Heart left ventricle (tissue), 16 donors: ENCODE results near the gene IRAK2. TPM values are rescaled to one million over a fixed set of nuclear protein-coding genes. Genes with fewer than 3 reads are reported as not detected.

ENCODE experiments used
- ATAC-seq, 4 donors: fragments of 200-7000 bp; cut with Tn5 transposase; one replicate each; pipeline ENCODE4 v1.9.1; 2020 to 2022; ENCODE audit warnings: moderate library complexity in 4 of 4, mild to moderate bottlenecking in 3 of 4, moderate number of reproducible peaks in 1 of 4
- DNase-seq, 5 donors: peaks; one replicate each; pipeline ENCODE4 v3.0.0-alpha.2; 2020
- H3K27ac ChIP-seq, 12 donors: fragments of 200-600 bp; sonication (generic) in 4 of 12; one replicate each; pipeline versions ENCODE4 v1.5.0 to v1.8.0; 2016 to 2022; ENCODE audit warnings: mild to moderate bottlenecking in 2 of 12
- H3K27me3 ChIP-seq, 9 donors: fragments of 200-600 bp; sonication (generic) in 2 of 9; one replicate each; pipeline versions ENCODE4 v1.5.1 to v1.8.0; 2016 to 2022; ENCODE audit warnings: mild to moderate bottlenecking in 3 of 9
- H3K36me3 ChIP-seq, 9 donors: fragments of 200-600 bp; sonication (generic) in 2 of 9; one replicate each; pipeline versions ENCODE4 v1.5.0 to v1.8.0; 2018 to 2022; ENCODE audit warnings: mild to moderate bottlenecking in 2 of 9
- H3K4me1 ChIP-seq, 12 donors: fragments of 200-600 bp; sonication (generic) in 4 of 12; one replicate each; pipeline versions ENCODE4 v1.5.0 to v1.8.0; 2016 to 2022; ENCODE audit warnings: mild to moderate bottlenecking in 3 of 12
- H3K4me3 ChIP-seq, 12 donors: fragments of 200-600 bp; sonication (generic) in 4 of 12; one replicate each; pipeline versions ENCODE4 v1.5.0 to v1.8.0; 2017 to 2022; ENCODE audit warnings: mild to moderate bottlenecking in 9 of 12, moderate library complexity in 4 of 12
- H3K9me3 ChIP-seq, 12 donors: fragments of 200-600 bp; sonication (generic) in 4 of 12; one replicate each; pipeline versions ENCODE4 v1.5.0 to v1.8.0; 2016 to 2022; ENCODE audit warnings: mild to moderate bottlenecking in 1 of 12
- CTCF ChIP-seq, 12 donors: fragments of 200-600 bp; sonication (generic) in 4 of 12; IDR thresholded peaks; one replicate each; pipeline versions ENCODE4 v1.5.0 to v1.8.0; 2018 to 2022; ENCODE audit warnings: antibody characterized with exemption in 12 of 12, mild to moderate bottlenecking in 5 of 12
- POLR2A ChIP-seq, 2 donors: fragments of 450-650 bp; IDR thresholded peaks; one replicate each; pipeline ENCODE4 v1.6.1; 2017; ENCODE audit warnings: antibody characterized with exemption in 2 of 2, mild to moderate bottlenecking in 2 of 2, moderate library complexity in 2 of 2
- WGBS, 4 donors: extraction: QIAGEN DNeasy Blood & Tissue Kit in 2 of 4; methylation state at CpG; one replicate each; pipeline versions ENCODE4 v1.1.5 to v1.1.7; 2013 to 2018; 5-methylcytosine and 5-hydroxymethylcytosine counted together
- intact Hi-C, 10 donors: fragments of 100-400 bp; cut with DNase I; formaldehyde crosslinking; loops; one replicate each; pipeline versions ENCODE4 v1.11.1 to v1.14.2; 2022
- long read RNA-seq, 3 donors: library from polyadenylated mRNA; unstranded; transcript quantifications; one replicate each; pipeline ENCODE4 v2.0.0, GENCODE V29; 2020 to 2021
- polyA plus RNA-seq, 2 donors: library from polyadenylated mRNA; stranded (reverse); fragments of 200-250 nt; gene quantifications; one replicate each; pipeline ENCODE4 v1.2.3, GENCODE V29; 2013
- total RNA-seq, 9 donors: library from RNA; depleted of rRNA in 2 of 9; stranded (reverse); fragments of >200 nt in 2 of 9; fragmentation: NEBNext Ultra II Directional in 3 of 9; extraction: Animal tissue kit (Norgen Biotek cat#: 25700) in 3 of 9; gene quantifications; one replicate each; pipeline versions ENCODE4 v1.1.0 to v1.2.4, GENCODE V29; 2016 to 2023
- donor health status: ischemic (EF 13 %, LVEDD 7.1; RV severe dilation, severe dysfunction).
- donor health status: healthy with polysubstance abuse.
- donor health status: DM: no; HTN: yes; CAD: no.
- donor health status: DM: no; HTN: no; CAD: no.
- donor health status: ischemic (EF 25% LVEDD 6.9; RV normal size, moderate dysfunction).
- donor health status: ischemic (EF 25% LVEDD 5.7; RV mildly dilated, moderate dysfunction).
- donor health status: healthy.
- donor health status: DM: yes; HTN: yes; CAD: no.
- donor health status: ischemic (EF 35%, LVEDD 5.7; RV mildly dilated, moderate dysfunction).
- donor health status: nonischemic (EF 11% LVEDD 7.7; RV severe dilation, severe dysfunction).
- donor health status: DM: yes; HTN: yes; CAD: no.
- donor health status: PGD.
- donor health status: ischemic (EF 29% LVEDD 5.4; RV normal size, mild dysfunction).
- donor health status: nonischemic (EF 23%, LVEDD 6.1; RV moderate dilation, normal function).

Gene IRAK2
- total RNA-seq (1 to 10 TPM in 7 of 9 donors, under 1 TPM in 2; 0.70 to 6.3 (median 1.5) TPM), polyA plus RNA-seq (1 to 10 TPM in 1 of 2 donors, under 1 TPM in 1; 0.46 to 1.4 TPM)
- long read RNA-seq, donor 1, partial matches to known transcripts = 0 of 2 reads
- long read RNA-seq, donor 1, other reads (novel, unspliced or antisense) = 2 of 2 reads
- long read RNA-seq, donor 2 = 0 reads
- long read RNA-seq, donor 3, partial matches to known transcripts = 0 of 1 reads
- long read RNA-seq, donor 3, other reads (novel, unspliced or antisense) = 0 of 1 reads

- Histone ChIP-seq H3K27me3 (no peaks in the 10 kb centered on the region), H3K27ac (peak within 1 kb of the TSS in 8 of 12 donors; percentile 43 to 85 (median 75)), H3K4me1 (peaks cover 0 to 16% (median 0%) of the 10 kb centered on the region in 12 donors), H3K36me3 (no peaks in the 10 kb centered on the region), H3K9me3 (peaks cover 0 to 11% (median 2%) of the 10 kb centered on the region in 12 donors), H3K4me3 (peak within 1 kb of the TSS; percentile 76 to 98 (median 88))
- ATAC-seq (peak; percentile 67 to 97 (median 94)), DNase-seq (peak; percentile 76 to 88 (median 80))
- intact Hi-C loops = loop anchor here in 7 of 10 donors (2.0 to 10.0 kb wide), 3 partner anchors 58 to 60 kb away; no protein-coding TSS in a partner anchor
- 3 to 22% (median 5%) methylated on average over 15 to 76 of the region's 76 CpGs for WGBS, 4 donors
- TF ChIP-seq CTCF (IDR thresholded peaks at IDR 0.05) = peak; percentile 87 to 99 (median 96)
- TF ChIP-seq POLR2A (IDR thresholded peaks at IDR 0.05) = peak in 1 of 2 donors; percentile 52
These were observed at the start of gene IRAK2 for GRCh38 chr3:10164546-10165393. IRAK2 (plus strand) TSS chr3:10164919; CDS start chr3:10164955, 36 bp downstream.

GRCh38 chr3:10115326-10116137 is 49.2 kb upstream of the IRAK2 start, which contains the start of gene BRK1:
BRK1 (plus strand) TSS chr3:10115675; CDS start chr3:10115702, 27 bp downstream.
- 0 to 1% (median 1%) methylated on average over 46 to 54 of the region's 54 CpGs for WGBS, 4 donors
- Histone ChIP-seq H3K9me3 (no peaks in the 10 kb centered on the region), H3K4me3 (peak within 1 kb of the TSS; percentile 60 to 97 (median 92)), H3K36me3 (peaks cover 0 to 24% (median 7%) of the 10 kb centered on the region in 9 donors), H3K27me3 (no peaks in the 10 kb centered on the region), H3K4me1 (peaks cover 0 to 49% (median 30%) of the 10 kb centered on the region in 12 donors), H3K27ac (peak within 1 kb of the TSS; percentile 35 to 89 (median 84))
- intact Hi-C loops = loop anchor here in 4 of 10 donors (2.0 to 10.0 kb wide), 3 partner anchors 89 to 171 kb away; partner anchors contain the start of gene FANCD2 (in 3 of the 4)
- peak; percentile 100 for ATAC-seq
- peak; percentile 94 to 98 (median 97) for DNase-seq
- TF ChIP-seq CTCF (IDR thresholded peaks at IDR 0.05) = no peak
- TF ChIP-seq POLR2A (IDR thresholded peaks at IDR 0.05) = peak; percentile 44 to 94

GRCh38 chr3:10116138-10116460 is 48.6 kb upstream of the IRAK2 start:
- DNase-seq (no peak), ATAC-seq (peak in 2 of 4 donors; percentile 8 to 19)
- 0 to 2% (median 0%) methylated on average over 10 of the region's 10 CpGs for WGBS, 4 donors
- H3K4me1 ChIP-seq = peaks cover 0 to 54% (median 30%) of the 10 kb centered on the region in 12 donors
- H3K4me3 ChIP-seq = peak overlapping the region; percentile 60 to 97 (median 92)
- TF ChIP-seq CTCF (IDR thresholded peaks at IDR 0.05) = no peak
- no peak for TF ChIP-seq POLR2A (IDR thresholded peaks at IDR 0.05)
- no peaks in the 10 kb centered on the region for H3K9me3 ChIP-seq
- peaks cover 0 to 27% (median 7%) of the 10 kb centered on the region in 9 donors for H3K36me3 ChIP-seq
- intact Hi-C loops = loop anchor here in 4 of 10 donors (2.0 to 10.0 kb wide), 3 partner anchors 89 to 171 kb away; partner anchors contain the start of gene FANCD2 (in 3 of the 4)
- H3K27me3 ChIP-seq = no peaks in the 10 kb centered on the region
- peak overlapping the region in 11 of 12 donors; percentile 74 to 89 (median 84) for H3K27ac ChIP-seq
